Loucy (cell line): ENCODE measurements around the gene BAIAP2L1.

ENCODE experiments used
- H2AFZ ChIP-seq: fragments of 200-600 bp; sonication (generic); 2 replicates; pipeline ENCODE4 v1.6.0; 2016; ENCODE audit warnings: antibody characterized with exemption, mild to moderate bottlenecking, low read length, moderate library complexity
- H3F3A ChIP-seq: fragments of 200-600 bp; 2 replicates; pipeline ENCODE4 v1.6.0; 2016; ENCODE audit warnings: antibody characterized with exemption, low read depth, mild to moderate bottlenecking
- H3K27me3 ChIP-seq: fragments of 200-600 bp; sonication (generic); 2 replicates; pipeline ENCODE4 v1.6.1; 2014; ENCODE audit warnings: low read length, mild to moderate bottlenecking; ENCODE audit not compliant: insufficient read depth, poor library complexity, severe bottlenecking
- H3K36me3 ChIP-seq: fragments of 200-600 bp; sonication (generic); 2 replicates; pipeline ENCODE4 v1.6.1; 2016; ENCODE audit warnings: low read length; ENCODE audit not compliant: insufficient read depth
- H3K4me1 ChIP-seq: fragments of 200-600 bp; sonication (generic); 2 replicates; pipeline ENCODE4 v1.5.1; 2014; ENCODE audit warnings: low read length, mild to moderate bottlenecking; ENCODE audit not compliant: insufficient read depth, poor library complexity, severe bottlenecking
- H3K4me2 ChIP-seq: fragments of 200-600 bp; sonication (generic); 2 replicates; pipeline ENCODE4 v1.6.0; 2014; ENCODE audit warnings: antibody characterized with exemption, low read length, low read depth, mild to moderate bottlenecking; ENCODE audit not compliant: poor library complexity, severe bottlenecking
- H3K4me3 ChIP-seq: fragments of 200-600 bp; sonication (generic); 2 replicates; pipeline ENCODE4 v1.5.1; 2014; ENCODE audit warnings: low read length, mild to moderate bottlenecking, mixed read lengths; ENCODE audit not compliant: poor library complexity, severe bottlenecking
- H3K79me2 ChIP-seq: fragments of 200-600 bp; sonication (generic); 2 replicates; pipeline ENCODE4 v1.6.1; 2014; ENCODE audit warnings: low read length; ENCODE audit not compliant: insufficient read depth
- H3K9ac ChIP-seq: fragments of 200-600 bp; sonication (generic); 2 replicates; pipeline ENCODE4 v1.6.0; 2014; ENCODE audit warnings: mild to moderate bottlenecking, low read depth, low read length, moderate library complexity; ENCODE audit not compliant: poor library complexity, severe bottlenecking
- H3K9me2 ChIP-seq: fragments of 200-600 bp; sonication (generic); replicated peaks from 2 replicates; pipeline ENCODE4 v1.6.1; 2016; ENCODE audit warnings: low read depth, low read length, mixed read lengths
- H3K9me3 ChIP-seq: fragments of 200-600 bp; sonication (generic); 2 replicates; pipeline ENCODE4 v1.6.1; 2014; ENCODE audit warnings: mild to moderate bottlenecking, antibody characterized with exemption, low read length, low read depth; ENCODE audit not compliant: insufficient read depth
- H4K20me1 ChIP-seq: fragments of 200-600 bp; sonication (generic); 2 replicates; pipeline ENCODE4 v1.6.0; 2014; ENCODE audit warnings: antibody characterized with exemption, low read length, mild to moderate bottlenecking; ENCODE audit not compliant: insufficient read depth, poor library complexity, severe bottlenecking
- CTCF ChIP-seq: fragments of 200-600 bp; sonication (generic); conservative IDR thresholded peaks from 2 replicates; pipeline ENCODE4 v1.5.1; 2014; ENCODE audit warnings: mild to moderate bottlenecking, antibody characterized with exemption, low read length
- EZH2phosphoT487 ChIP-seq: fragments of 200-600 bp; IDR thresholded peaks from 2 replicates; pipeline ENCODE4 v1.6.1; 2018; ENCODE audit warnings: antibody characterized with exemption, mild to moderate bottlenecking, moderate library complexity, borderline replicate concordance

Gene BAIAP2L1

GRCh38 chr7:98358706-98359105, 42.2 kb downstream of the BAIAP2L1 start:
- Histone ChIP-seq H3F3A (no peaks in the 10 kb centered on the region), H3K9ac (no peak overlapping the region), H3K4me1 (no peaks in the 10 kb centered on the region), H3K9me2 (no peaks in the 10 kb centered on the region), H2AFZ (no peak overlapping the region), H3K36me3 (no peaks in the 10 kb centered on the region), H3K4me3 (no peak overlapping the region), H3K4me2 (no peak overlapping the region), H4K20me1 (no peaks in the 10 kb centered on the region), H3K27me3 (no peaks in the 10 kb centered on the region), H3K9me3 (no peaks in the 10 kb centered on the region), H3K79me2 (no peaks in the 10 kb centered on the region)
- TF ChIP-seq EZH2phosphoT487 (no peak), CTCF (no peak)

- no peaks in the 10 kb centered on the region for H3K36me3 ChIP-seq
- no peaks in the 10 kb centered on the region for H3F3A ChIP-seq
- no peaks in the 10 kb centered on the region for H3K79me2 ChIP-seq
- H3K9me2 ChIP-seq = no peaks in the 10 kb centered on the region
- no peaks in the 10 kb centered on the region for H3K4me1 ChIP-seq
- no peak overlapping the region for H3K9ac ChIP-seq
- H4K20me1 ChIP-seq = no peaks in the 10 kb centered on the region
- TF ChIP-seq EZH2phosphoT487 = no peak
- TF ChIP-seq CTCF = no peak
- H3K9me3 ChIP-seq = no peaks in the 10 kb centered on the region
- no peak overlapping the region for H3K4me3 ChIP-seq
- no peaks in the 10 kb centered on the region for H3K27me3 ChIP-seq
- H2AFZ ChIP-seq = no peak overlapping the region
- no peak overlapping the region for H3K4me2 ChIP-seq
Measured at GRCh38 chr7:98357751-98358161, 43.1 kb downstream of the BAIAP2L1 start.

- no peaks in the 10 kb centered on the region for H3K79me2 ChIP-seq
- no peak overlapping the region for H3K4me3 ChIP-seq
- no peak overlapping the region for H3K4me2 ChIP-seq
- H3K36me3 ChIP-seq = no peaks in the 10 kb centered on the region
- no peaks in the 10 kb centered on the region for H3K9me3 ChIP-seq
- H3K9me2 ChIP-seq = no peaks in the 10 kb centered on the region
- no peaks in the 10 kb centered on the region for H3K27me3 ChIP-seq
- no peak for TF ChIP-seq CTCF
- TF ChIP-seq EZH2phosphoT487 = no peak
- no peak overlapping the region for H2AFZ ChIP-seq
- no peaks in the 10 kb centered on the region for H4K20me1 ChIP-seq
- H3K4me1 ChIP-seq = no peaks in the 10 kb centered on the region
- H3K9ac ChIP-seq = no peak overlapping the region
- no peaks in the 10 kb centered on the region for H3F3A ChIP-seq
Measured at GRCh38 chr7:98355250-98355538, 45.7 kb downstream of the BAIAP2L1 start.
